ENCODE data around the gene FRMD3.

FRMD3 gene

DNA sequence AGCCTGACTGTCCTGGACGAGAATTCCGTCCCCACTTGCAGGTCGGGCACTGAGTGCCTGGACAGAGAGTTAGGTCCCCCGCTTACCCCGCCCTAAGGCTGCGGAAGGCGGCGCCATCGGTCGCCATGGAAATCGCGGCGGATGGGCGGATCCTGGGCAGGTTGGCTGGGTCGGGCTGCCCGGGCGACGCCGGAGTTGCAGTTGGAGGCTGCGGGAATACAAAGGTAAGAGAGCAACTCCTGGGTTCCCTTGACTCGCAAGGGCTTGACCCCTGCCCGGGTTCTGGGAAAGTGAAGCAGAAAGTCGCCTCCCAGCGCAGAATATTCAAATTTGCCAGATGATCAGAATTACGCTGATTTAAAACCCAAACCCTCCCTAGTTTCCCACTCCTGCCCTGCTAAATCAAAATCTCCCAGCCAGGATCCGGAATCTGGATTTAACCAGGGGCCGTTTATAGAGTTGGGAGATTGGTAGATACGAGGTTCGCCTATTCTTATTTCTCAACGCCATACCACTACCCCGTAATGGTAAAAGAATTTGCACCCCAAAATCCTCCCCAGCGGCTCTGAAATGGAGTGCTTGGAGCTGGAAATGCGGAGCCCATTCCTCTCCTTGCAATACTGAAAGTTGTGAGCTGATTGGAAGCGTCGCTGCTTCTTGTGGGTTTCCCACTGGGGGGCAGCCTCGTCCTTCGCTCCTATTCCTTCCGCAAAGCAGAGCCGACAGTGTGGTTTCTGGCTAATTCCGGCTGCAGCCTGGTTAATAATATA, 318.9 kb downstream of the FRMD3 start:
- no peak for DNase-seq

GRCh38 chr9:83218411-83219090, 319.6 kb downstream of the FRMD3 start:
- no peak for DNase-seq

DNA sequence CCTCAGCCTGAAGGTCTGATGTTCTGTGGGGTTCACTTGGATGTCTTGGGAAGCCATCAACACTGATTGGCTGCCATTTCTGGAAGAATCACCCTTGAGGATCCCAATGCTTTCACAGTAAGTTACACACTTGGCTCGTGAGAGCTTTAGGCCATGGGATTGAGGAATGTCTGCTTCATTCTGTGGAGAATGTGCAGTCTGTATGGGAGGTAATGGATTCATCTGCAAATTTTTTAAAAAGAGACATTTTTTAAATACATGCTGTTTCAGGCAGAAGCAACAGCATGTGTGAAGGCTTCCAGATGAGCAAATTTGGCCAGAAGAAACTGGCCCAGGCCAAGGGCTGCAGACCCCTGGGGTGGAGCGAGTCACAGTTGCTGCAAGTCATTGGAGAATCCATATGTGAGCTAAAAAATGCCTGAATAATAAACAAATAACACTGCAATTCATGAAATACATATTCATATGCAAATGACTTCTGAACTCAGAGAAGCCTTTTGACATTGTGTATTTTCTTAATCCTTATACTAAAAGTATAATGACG, 328.9 kb downstream of the FRMD3 start:
- DNase-seq: no peak

- no peak for DNase-seq
Observed at GRCh38 chr9:83208065-83208850, 329.9 kb downstream of the FRMD3 start.

DNA sequence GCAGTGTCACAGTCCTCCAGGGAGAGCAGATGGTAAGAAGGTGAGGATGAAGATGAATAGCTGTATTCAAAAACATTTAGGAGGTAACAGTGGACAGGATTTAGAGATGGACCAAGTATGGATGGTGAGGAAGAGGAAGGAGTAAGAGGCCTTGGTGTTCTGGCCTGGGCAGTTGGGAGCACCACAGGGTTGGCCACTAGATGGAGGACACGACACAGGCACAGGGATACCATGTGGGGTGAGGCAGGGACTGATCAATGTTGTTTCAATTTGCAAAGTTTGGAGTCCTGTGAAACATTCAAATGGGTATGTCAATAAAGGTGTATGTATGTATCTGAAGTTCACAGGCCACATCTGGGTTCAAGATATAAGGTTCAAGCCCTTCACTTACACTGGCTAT, 334.2 kb downstream of the FRMD3 start:
- no peak for DNase-seq

GRCh38 chr9:83200531-83200930, 337.7 kb downstream of the FRMD3 start:
- DNase-seq: no peak

GRCh38 chr9:83199832-83200231, 338.4 kb downstream of the FRMD3 start:
- no peak for DNase-seq

DNA sequence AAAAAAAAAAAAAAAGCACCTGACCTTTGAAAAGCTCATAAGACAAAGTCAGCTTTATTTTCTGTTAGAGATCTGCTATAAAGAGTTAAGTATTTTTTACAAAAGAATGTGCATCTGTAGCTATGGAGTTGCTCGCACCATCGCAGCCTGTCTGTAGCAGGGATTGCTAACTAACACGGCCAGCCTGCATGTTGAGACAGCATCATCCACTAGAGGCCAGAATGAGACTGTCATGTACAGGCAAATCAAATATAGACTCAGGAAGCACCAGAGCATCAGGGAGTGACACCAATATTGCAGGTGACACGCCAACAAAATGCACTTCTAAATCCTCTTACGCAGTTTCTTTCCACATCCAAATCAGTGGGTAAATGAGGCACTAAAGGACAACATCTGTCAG, 339.0 kb downstream of the FRMD3 start:
- DNase-seq: no peak

DNA sequence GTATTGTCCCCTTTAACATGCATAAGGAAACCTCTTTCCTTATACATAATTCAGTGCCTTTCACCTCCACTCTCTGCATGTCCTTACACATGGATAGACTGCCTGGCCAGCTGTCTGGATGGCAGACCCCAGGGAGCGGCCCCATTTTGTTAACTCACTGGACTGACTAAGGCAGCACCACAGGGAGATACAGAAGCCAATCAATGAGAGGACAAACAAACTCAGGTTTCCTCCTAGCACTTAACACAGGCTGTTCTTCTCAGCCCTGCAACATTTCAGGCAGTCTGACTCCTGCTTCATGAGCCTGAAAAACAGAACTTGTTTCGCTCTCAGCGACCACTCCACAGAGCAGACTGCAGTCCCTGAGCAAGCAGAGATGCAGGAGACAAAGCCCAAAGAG, 339.8 kb downstream of the FRMD3 start:
- no peak for DNase-seq

GRCh38 chr9:83197591-83197990, 340.6 kb downstream of the FRMD3 start:
- DNase-seq: peak; percentile 79

DNA sequence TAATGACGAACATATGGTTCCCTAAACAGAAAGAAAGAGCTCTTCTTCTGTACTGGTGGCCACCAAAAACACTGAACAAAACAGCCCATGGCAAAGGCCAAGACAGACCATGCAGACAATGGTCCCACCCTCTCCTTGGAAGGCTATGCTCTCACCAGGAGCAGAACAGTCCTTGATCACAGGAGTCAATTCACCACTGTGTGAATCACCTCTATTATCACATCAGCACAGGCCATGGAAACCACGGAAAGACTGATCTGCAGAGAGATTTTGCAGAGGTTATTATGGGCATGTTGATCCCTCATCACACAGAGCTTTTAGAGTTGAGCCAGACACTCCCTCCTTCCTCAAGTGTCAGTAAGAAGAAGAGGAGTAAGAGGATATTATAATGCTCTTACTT, 341.3 kb downstream of the FRMD3 start:
- DNase-seq: no peak
